CD4-positive, alpha-beta memory T cell (primary cell): ENCODE measurements around the gene ARFGAP1. TPM values are rescaled to one million over a fixed set of nuclear protein-coding genes. Genes with fewer than 3 reads are reported as not detected.

ENCODE experiments used
- CTCF ChIA-PET: fragments of 350-600 bp; sonication (Branson Sonifier 250); formaldehyde crosslinking; loops from one replicate; lab custom pipeline; 2021; ENCODE audit warnings: inconsistent platforms; ENCODE audit not compliant: partially characterized antibody; lab: Charles Lee
- POLR2A ChIA-PET: fragments of 350-600 bp; sonication (Branson Sonifier 250); formaldehyde crosslinking; loops from one replicate; lab custom pipeline; 2021; ENCODE audit not compliant: partially characterized antibody; lab: Charles Lee
- DNase-seq, 5 donors: peaks; one replicate each; pipeline versions ENCODE4 v3.0.0 to v3.0.0-alpha.2; 2020 to 2022; ENCODE audit warnings: mixed read lengths in 1 of 5
- H3K27ac ChIP-seq: one replicate; pipeline ENCODE4 v1.7.0; 2013; ENCODE audit warnings: low read depth, low read length
- H3K27me3 ChIP-seq: 2 replicates; pipeline ENCODE4 v1.7.0; 2013; ENCODE audit warnings: mild to moderate bottlenecking, low read length, moderate library complexity; ENCODE audit not compliant: insufficient read depth
- H3K36me3 ChIP-seq: 2 replicates; pipeline ENCODE4 v1.7.0; 2013; ENCODE audit warnings: mild to moderate bottlenecking, low read length, moderate library complexity; ENCODE audit not compliant: insufficient read depth
- H3K4me1 ChIP-seq: 2 replicates; pipeline ENCODE4 v1.7.0; 2013; ENCODE audit warnings: mild to moderate bottlenecking, low read length, moderate library complexity; ENCODE audit not compliant: insufficient read depth
- H3K4me3 ChIP-seq, 2 donors: one replicate each; pipeline ENCODE4 v1.7.0; 2013; ENCODE audit warnings: low read length in 2 of 2, mild to moderate bottlenecking in 1 of 2
- H3K9me3 ChIP-seq, 2 donors: one replicate each; pipeline ENCODE4 v1.7.0; 2013; ENCODE audit warnings: low read length in 2 of 2, control low read depth in 1 of 2; ENCODE audit not compliant: control insufficient read depth in 1 of 2
- H3K27ac Mint-ChIP-seq, 7 donors: one replicate each; pipeline ENCODE4 v1.8.0; 2020 to 2021; ENCODE audit warnings: mixed read lengths in 7 of 7, mild to moderate bottlenecking in 6 of 7, inconsistent platforms in 3 of 7, moderate library complexity in 3 of 7
- H3K27me3 Mint-ChIP-seq, 2 donors: one replicate each; pipeline ENCODE4 v1.8.0; 2020 to 2021; ENCODE audit warnings: mixed read lengths in 2 of 2
- H3K36me3 Mint-ChIP-seq, 2 donors: one replicate each; pipeline ENCODE4 v1.8.0; 2020 to 2021; ENCODE audit warnings: mixed read lengths in 2 of 2, inconsistent platforms in 1 of 2, mild to moderate bottlenecking in 1 of 2
- H3K4me1 Mint-ChIP-seq, 4 donors: one replicate each; pipeline ENCODE4 v1.8.0; 2020 to 2021; ENCODE audit warnings: mixed read lengths in 4 of 4, mild to moderate bottlenecking in 1 of 4
- H3K4me3 Mint-ChIP-seq, 8 donors: one replicate each; pipeline ENCODE4 v1.8.0; 2020 to 2021; ENCODE audit warnings: mixed read lengths in 8 of 8, mild to moderate bottlenecking in 7 of 8, moderate library complexity in 6 of 8, inconsistent platforms in 3 of 8
- H3K9me3 Mint-ChIP-seq, 8 donors: one replicate each; pipeline ENCODE4 v1.8.0; 2020 to 2021; ENCODE audit warnings: mixed read lengths in 8 of 8, mild to moderate bottlenecking in 5 of 8, inconsistent platforms in 3 of 8, moderate library complexity in 1 of 8
- intact Hi-C: fragments of 100-400 bp; cut with micrococcal nuclease; formaldehyde crosslinking; loops from one replicate; pipeline ENCODE4 v1.15.1; 2023
- polyA plus RNA-seq, 2 donors: library from polyadenylated mRNA; unstranded; fragments of 300-500 nt; fragmentation: Illumina TruSeq; gene quantifications; one replicate each; pipeline ENCODE4 v1.2.3, GENCODE V29; 2021
- total RNA-seq, 2 experiments: library from RNA; stranded (reverse); gene quantifications; one replicate each; pipeline ENCODE4 v1.2.3, GENCODE V29; 2021

ARFGAP1 gene
- total and polyA plus RNA-seq, 4 experiments from 2014 or later, result 11.5 to 120 (median 69.4) TPM

- Mint-ChIP-seq H3K27ac (no peak overlapping the region), H3K4me3 (no peak overlapping the region), H3K4me1 (peaks cover 0 to 8% (median 1%) of the 10 kb centered on the region in 4 donors), H3K9me3 (peaks cover 0 to 17% (median 9%) of the 10 kb centered on the region in 8 donors), H3K36me3 (no peaks in the 10 kb centered on the region), H3K27me3 (peaks cover 1 to 6% of the 10 kb centered on the region in 2 donors)
- Histone ChIP-seq H3K27ac (no peak overlapping the region), H3K27me3 (no peaks in the 10 kb centered on the region), H3K4me3 (no peak overlapping the region), H3K4me1 (peaks cover 13% of the 10 kb centered on the region), H3K9me3 (peaks cover 0 to 7% of the 10 kb centered on the region in 2 donors), H3K36me3 (no peaks in the 10 kb centered on the region)
- CTCF ChIA-PET, result no interaction called here
- POLR2A ChIA-PET, result no interaction called here
- no peak for DNase-seq
- intact Hi-C loops, result no loop called here
Observed at GRCh38 chr20:63328718-63329275, 56.2 kb downstream of the ARFGAP1 start.

DNA sequence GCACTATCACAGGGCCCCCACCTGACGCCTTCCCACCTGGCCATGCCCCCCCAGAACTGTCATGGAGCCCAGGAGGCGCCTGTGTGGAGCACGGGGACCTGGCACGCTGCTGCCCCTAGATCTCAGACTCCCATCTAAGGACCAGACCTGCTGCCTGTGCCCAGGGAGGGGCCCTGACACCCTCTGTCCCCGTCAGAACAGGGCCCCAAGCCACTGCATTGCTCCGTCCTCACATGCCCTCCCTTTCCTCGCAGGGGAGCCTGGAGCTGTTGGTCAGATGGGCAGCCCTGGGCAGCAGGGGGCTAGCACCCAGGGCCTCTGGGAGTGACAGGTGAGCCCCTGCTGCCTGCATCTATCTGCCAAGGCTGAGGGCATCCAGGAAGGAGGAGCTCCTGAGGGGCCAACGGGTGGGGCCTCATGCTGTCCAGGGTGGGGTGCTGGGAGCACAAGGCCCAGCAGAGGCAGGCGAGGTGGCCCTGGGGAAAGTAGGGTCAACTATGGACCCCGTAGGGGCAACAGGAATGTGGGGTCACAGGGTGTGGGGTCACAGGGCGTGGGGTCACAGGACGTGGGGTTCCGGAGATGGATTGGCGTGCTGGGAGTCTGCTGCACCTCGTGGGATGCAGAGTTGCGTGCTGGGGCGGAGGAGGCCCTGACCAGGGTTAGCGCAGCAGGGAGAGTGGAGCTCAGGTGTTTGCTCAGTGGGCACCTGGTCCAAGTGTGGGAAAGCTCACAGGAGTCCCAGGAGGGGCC, 56.9 kb downstream of the ARFGAP1 start:
- H3K27me3 ChIP-seq, result no peaks in the 10 kb centered on the region
- no peak overlapping the region for H3K4me3 Mint-ChIP-seq
- ChIA-PET CTCF (no interaction called here), POLR2A (no interaction called here)
- H3K4me1 ChIP-seq, result peaks cover 13% of the 10 kb centered on the region
- no peak overlapping the region for H3K27ac ChIP-seq
- H3K4me1 Mint-ChIP-seq, result peaks cover 0 to 8% (median 1%) of the 10 kb centered on the region in 4 donors
- intact Hi-C loops, result no loop called here
- peaks cover 4 to 6% of the 10 kb centered on the region in 2 donors for H3K27me3 Mint-ChIP-seq
- peaks cover 0 to 17% (median 9%) of the 10 kb centered on the region in 8 donors for H3K9me3 Mint-ChIP-seq
- peak overlapping the region in 1 of 7 donors; percentile 36 for H3K27ac Mint-ChIP-seq
- H3K36me3 ChIP-seq, result no peaks in the 10 kb centered on the region
- H3K36me3 Mint-ChIP-seq, result no peaks in the 10 kb centered on the region
- no peak for DNase-seq
- peaks cover 0 to 7% of the 10 kb centered on the region in 2 donors for H3K9me3 ChIP-seq
- H3K4me3 ChIP-seq, result no peak overlapping the region

DNA sequence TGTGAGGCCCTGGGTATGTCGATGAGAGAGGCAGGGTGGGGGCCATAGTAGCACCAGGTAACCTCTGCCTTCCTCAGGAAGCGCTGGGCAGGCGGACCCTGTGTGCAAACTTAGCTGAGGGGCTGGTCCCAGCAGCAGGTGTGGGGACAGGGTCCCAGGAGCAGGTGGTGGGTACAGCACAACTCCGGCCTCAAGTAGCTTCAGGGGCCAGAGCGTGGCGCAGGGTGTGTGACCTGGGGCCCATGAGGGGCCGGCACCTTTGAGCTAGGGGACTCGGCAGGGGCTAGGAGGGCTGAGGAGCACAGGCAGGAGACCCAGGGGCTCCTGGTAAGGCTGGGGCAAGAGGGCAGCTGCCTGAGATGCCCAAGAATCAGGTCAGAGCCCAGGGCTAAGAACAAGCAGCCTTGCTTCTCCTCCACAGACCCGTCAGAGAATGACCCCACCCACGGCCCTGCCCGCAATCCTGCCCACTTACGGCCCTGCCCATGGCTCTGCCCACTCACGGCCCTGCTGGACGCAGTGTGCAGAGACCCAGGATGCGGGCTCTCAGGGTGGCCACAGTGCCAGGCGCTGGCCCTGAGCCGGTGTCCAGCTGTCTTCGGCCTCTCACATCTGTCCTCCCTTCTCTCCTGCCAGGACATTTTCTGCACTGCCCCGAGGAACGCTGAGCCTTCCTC, 57.6 kb downstream of the ARFGAP1 start:
- Histone ChIP-seq H3K27me3 (no peaks in the 10 kb centered on the region), H3K27ac (no peak overlapping the region), H3K4me1 (peaks cover 13% of the 10 kb centered on the region), H3K36me3 (no peaks in the 10 kb centered on the region), H3K9me3 (peaks cover 0 to 7% of the 10 kb centered on the region in 2 donors), H3K4me3 (no peak overlapping the region)
- CTCF ChIA-PET, result no interaction called here
- POLR2A ChIA-PET, result no interaction called here
- intact Hi-C loops, result no loop called here
- DNase-seq, result no peak
- H3K4me3 Mint-ChIP-seq, result no peak overlapping the region
- H3K27me3 Mint-ChIP-seq, result peaks cover 4 to 10% of the 10 kb centered on the region in 2 donors
- no peaks in the 10 kb centered on the region for H3K36me3 Mint-ChIP-seq
- peaks cover 0 to 17% (median 9%) of the 10 kb centered on the region in 8 donors for H3K9me3 Mint-ChIP-seq
- peaks cover 0 to 8% (median 1%) of the 10 kb centered on the region in 4 donors for H3K4me1 Mint-ChIP-seq
- no peak overlapping the region for H3K27ac Mint-ChIP-seq

DNA sequence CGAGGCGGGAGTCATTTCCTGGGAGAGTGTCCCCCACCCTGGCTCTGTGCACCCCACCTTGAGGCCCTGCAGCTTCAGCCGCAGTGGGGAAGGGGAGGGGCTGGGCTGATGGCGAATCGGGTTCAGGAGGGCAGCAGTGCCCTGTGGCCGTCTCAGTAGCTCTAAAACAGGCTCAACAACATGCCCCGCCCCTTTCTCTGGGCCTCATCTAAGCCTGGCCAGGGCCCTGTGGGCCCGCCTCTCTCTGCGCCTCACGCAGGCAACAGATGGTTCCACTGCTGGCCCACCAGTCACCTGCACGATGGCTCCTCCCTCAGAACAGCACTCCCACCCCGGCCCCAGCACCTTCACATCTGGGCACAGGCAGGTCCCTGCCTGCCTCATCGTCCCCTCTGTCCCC, 58.3 kb downstream of the ARFGAP1 start:
- Mint-ChIP-seq H3K4me3 (no peak overlapping the region), H3K27ac (no peak overlapping the region), H3K27me3 (peaks cover 10% of the 10 kb centered on the region in 2 donors), H3K4me1 (peaks cover 0 to 8% (median 1%) of the 10 kb centered on the region in 4 donors), H3K9me3 (peaks cover 0 to 17% (median 9%) of the 10 kb centered on the region in 8 donors), H3K36me3 (no peaks in the 10 kb centered on the region)
- Histone ChIP-seq H3K27ac (no peak overlapping the region), H3K36me3 (no peaks in the 10 kb centered on the region), H3K27me3 (no peaks in the 10 kb centered on the region), H3K9me3 (peaks cover 0 to 7% of the 10 kb centered on the region in 2 donors), H3K4me3 (no peak overlapping the region), H3K4me1 (peaks cover 8% of the 10 kb centered on the region)
- ChIA-PET CTCF (no interaction called here), POLR2A (no interaction called here)
- intact Hi-C loops, result no loop called here
- no peak for DNase-seq

DNA sequence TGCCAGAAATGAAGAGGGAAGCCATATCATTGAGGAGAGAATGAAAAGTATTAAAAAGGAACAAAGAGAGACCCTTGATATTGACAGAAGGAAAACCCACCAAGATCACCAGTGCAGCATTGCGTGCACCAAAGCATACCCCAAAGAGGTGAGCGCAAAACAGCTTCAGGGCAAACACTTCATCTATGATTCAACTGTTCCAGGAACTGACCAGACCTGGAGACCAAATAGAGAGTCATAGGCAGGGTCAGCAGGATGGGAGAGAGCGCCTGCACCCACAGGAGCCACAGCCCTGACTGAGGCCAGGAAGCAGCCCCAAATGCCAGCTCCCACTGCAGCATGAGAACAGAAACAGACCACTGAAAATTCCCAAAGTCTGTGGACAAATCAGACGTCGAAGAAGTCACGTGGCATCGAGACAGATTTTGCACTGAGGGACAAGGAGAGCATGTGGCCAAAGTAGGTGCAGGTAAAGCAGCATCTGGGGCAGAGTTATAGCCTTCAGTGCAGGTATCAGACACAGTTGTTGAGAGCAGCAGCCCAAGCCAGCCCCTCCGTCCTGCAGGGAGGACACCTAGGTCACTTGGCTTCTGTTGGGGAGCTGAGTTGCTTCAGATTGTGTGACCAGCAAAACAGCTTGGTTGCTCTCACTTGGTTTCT, 59.3 kb downstream of the ARFGAP1 start:
- intact Hi-C loops, result no loop called here

DNA sequence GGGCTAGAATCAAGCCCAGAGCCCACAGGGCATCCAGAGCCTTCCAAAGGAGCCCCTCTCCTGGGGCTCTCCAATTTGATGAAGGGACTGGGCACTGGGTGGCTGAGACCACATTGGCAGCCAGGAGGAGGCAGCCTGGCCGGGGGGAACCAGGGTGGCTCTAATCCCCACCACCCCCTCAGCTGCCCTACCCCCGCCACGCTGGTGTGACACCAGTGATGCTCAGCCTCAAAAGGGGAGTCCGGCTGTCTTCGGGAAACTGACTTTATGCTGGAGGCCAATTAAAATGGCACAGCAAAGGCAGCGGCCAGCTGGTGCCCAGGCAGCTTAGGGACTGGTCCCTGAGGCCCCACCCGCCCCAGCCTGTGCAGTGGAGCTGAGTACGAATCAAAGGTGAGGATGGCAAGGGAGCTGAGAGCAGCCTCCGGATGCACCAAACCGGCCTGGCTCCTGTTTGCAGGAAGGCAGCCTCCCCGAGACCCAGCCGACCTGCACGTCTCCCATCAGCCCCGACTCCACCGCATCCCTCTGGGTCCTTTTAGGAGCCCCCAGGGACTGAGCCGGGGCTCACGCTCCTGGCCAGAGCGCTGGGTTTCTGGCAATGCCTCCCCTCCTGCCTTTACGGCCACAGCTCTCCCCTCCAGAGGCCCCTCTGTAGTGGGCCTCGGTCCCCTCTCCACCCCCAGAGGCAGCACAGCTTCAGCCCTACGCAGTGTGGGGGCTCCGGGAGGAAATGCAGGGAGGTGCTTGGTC, 60.1 kb downstream of the ARFGAP1 start:
- Histone ChIP-seq H3K4me1 (no peaks in the 10 kb centered on the region), H3K36me3 (no peaks in the 10 kb centered on the region), H3K27me3 (no peaks in the 10 kb centered on the region), H3K27ac (no peak overlapping the region), H3K9me3 (peaks cover 0 to 7% of the 10 kb centered on the region in 2 donors), H3K4me3 (no peak overlapping the region)
- CTCF ChIA-PET, result no interaction called here
- intact Hi-C loops, result no loop called here
- Mint-ChIP-seq H3K36me3 (no peaks in the 10 kb centered on the region), H3K9me3 (peaks cover 0 to 15% (median 9%) of the 10 kb centered on the region in 8 donors), H3K4me1 (peaks cover 0 to 3% (median 0%) of the 10 kb centered on the region in 4 donors), H3K27ac (no peak overlapping the region), H3K4me3 (no peak overlapping the region), H3K27me3 (peaks cover 14 to 16% of the 10 kb centered on the region in 2 donors)
- POLR2A ChIA-PET, result no interaction called here
- no peak for DNase-seq

More for the DNA sequence above, 59.3 kb downstream of the ARFGAP1 start:
- Histone ChIP-seq H3K4me1 (no peaks in the 10 kb centered on the region), H3K9me3 (peaks cover 0 to 7% of the 10 kb centered on the region in 2 donors), H3K4me3 (no peak overlapping the region), H3K27me3 (no peaks in the 10 kb centered on the region), H3K27ac (no peak overlapping the region), H3K36me3 (no peaks in the 10 kb centered on the region)
- Mint-ChIP-seq H3K27ac (no peak overlapping the region), H3K9me3 (peaks cover 0 to 15% (median 9%) of the 10 kb centered on the region in 8 donors), H3K4me3 (peak overlapping the region in 2 of 8 donors; percentile 8 to 57), H3K4me1 (peaks cover 0 to 6% (median 1%) of the 10 kb centered on the region in 4 donors), H3K36me3 (no peaks in the 10 kb centered on the region), H3K27me3 (peaks cover 13 to 14% of the 10 kb centered on the region in 2 donors)
- DNase-seq, result no peak
- POLR2A ChIA-PET, result no interaction called here
- CTCF ChIA-PET, result no interaction called here
